22Rv1 (cell line): ENCODE results near the gene NDUFB4.

Source experiments
- CTCF ChIP-seq: fragments of 450-650 bp; IDR thresholded peaks from 2 replicates; pipeline ENCODE4 v1.5.1; 2017; ENCODE audit warnings: mild to moderate bottlenecking
- ZFX ChIP-seq: fragments of 450-650 bp; IDR thresholded peaks from 2 replicates; pipeline ENCODE4 v1.6.1; 2017; ENCODE audit warnings: antibody characterized with exemption, borderline replicate concordance

- TF ChIP-seq CTCF (no peak), ZFX (no peak)
Observed at GRCh38 chr3:120622457-120622856, 26.3 kb downstream of the NDUFB4 start.
